Fibroblast of skin of right biceps (primary cell): Measurements from ENCODE around the gene ZDHHC11B.
A peak's percentile ranks its signal among the peaks of the same experiment; 100 is the strongest.
"Not testable (repeated sequence)": the region's sequence is repeated elsewhere in the genome, so short reads cannot be mapped to it uniquely, and the experiment has no call there.

Source experiments
- DNase-seq: peaks from one replicate; pipeline ENCODE4 v3.0.0-alpha.2; 2013

ZDHHC11B gene

DNA sequence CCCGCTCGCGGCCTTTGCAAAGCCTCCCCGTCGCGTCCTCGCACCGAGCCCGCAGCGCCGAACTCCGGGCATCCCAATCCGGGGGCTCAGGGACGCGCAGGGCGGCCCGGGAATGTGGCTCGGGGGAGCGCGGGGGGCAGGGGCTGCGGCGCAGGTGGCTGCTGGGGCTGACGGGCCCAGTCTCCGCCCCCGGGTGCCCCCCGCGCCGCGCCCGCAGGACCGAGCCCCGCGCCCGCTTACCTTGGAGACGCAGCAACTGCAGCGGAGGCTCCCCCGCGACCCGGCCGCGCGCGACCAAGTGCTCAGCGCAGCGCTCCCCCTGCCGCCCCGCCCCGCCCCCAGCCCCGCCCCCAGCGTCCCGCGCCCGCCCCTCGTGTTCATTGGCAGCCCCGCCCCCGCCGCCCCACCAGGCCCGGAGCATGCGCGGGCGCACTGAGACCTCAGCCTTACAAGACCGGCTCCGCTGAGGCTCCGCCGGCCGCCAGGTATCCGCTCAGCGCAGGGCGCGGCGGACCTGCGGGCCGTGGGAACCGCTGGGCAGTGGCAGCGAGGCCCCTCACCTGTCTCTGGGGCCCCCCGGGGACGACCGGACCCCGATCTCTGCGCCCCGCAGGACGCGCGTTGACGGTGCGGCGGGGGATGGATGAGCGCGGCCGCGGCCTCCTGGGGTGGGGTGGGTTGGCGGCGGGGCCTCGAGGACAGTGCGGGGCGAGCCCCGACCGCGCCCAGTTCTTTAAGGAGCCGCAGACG is at the start of gene ZDHHC11B:
TSS of gene ZDHHC11B (minus strand) at position 302 of the 750 bp plus-strand sequence. CDS start 17,810 bp downstream, outside the sequence.
- DNase-seq = peak; percentile 77

DNA sequence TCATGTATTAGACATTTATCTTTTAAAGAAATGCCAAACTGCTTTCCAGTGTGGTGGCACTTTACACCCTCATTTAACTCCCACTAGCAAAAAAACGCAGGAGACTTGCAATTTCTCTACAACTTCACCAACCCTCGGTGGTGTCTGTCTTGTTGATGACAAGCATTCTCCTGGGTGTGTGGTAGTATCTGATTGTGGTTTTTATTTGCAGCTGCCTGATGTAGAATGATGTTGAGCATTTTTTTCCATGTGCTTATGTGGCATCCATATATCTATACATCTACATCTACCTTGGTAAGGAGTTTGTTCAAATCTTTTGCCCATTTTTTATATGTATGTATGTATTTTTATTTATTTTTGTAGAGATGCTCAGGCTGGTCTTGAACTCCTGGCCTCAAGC is 49.5 kb upstream of the ZDHHC11B start:
- not testable (repeated sequence) for DNase-seq

GRCh38 chr5:828194-828593 is 43.7 kb upstream of the ZDHHC11B start:
- not testable (repeated sequence) for DNase-seq

- not testable (repeated sequence) for DNase-seq
These were observed 41.0 kb upstream of the ZDHHC11B start for GRCh38 chr5:825544-825943.

DNA sequence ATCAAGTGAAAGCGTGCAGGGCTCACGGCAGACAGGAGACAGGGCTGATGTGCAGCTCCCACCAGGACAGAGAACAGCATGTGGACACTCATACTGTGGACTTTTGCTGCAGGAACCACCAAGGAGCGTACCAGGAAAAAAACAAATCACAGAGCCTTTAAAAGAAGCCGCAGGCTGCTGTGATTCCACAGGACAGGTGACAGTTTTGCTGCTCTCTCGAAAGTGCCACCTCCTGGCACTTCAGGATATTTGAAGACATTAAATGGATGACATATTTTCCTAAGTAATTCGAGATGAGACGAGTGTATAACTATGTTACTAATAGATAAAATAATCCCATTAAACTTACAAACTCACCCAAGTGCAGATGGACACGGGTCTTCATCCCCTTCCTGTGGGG is 37.0 kb upstream of the ZDHHC11B start:
- DNase-seq = no peak

DNA sequence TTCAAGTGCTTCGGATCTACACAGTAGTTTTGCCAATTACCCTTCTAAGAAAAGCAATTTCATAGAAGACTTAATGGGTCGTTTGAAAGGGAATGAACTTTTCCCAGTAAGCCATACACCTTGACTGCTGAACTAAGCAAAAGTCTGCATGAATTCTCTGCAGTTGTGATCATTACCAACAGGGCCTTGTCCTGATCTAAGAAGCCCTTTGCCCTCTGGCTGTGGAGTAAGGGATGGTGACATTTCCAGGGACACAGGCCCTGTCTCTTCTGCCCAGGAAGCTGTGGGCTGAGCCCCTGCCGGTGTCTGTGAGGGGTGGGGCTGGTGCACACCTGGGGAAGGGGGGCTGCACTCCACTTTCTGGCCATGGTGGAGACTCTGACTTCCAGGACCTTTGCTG is 35.7 kb upstream of the ZDHHC11B start:
- no peak for DNase-seq

DNA sequence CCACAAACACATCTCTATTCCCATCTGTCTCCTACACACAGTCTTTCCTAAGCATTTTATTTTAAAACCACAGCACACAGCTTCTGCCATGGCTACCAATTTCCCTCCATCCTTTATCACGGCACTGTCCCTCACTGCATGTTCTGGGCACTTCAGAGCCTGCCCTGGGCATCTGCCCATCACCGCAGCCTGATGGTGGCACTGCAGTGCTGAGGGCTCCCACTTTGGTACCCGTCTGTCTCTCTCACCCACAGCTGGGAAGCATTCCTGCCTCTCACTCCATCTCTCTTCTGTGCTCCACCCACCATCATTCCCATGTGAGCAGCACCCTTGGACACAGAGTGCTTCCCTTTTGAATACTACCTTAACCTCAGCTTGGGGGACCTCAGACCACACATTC is 34.5 kb upstream of the ZDHHC11B start:
- DNase-seq = no peak

DNA sequence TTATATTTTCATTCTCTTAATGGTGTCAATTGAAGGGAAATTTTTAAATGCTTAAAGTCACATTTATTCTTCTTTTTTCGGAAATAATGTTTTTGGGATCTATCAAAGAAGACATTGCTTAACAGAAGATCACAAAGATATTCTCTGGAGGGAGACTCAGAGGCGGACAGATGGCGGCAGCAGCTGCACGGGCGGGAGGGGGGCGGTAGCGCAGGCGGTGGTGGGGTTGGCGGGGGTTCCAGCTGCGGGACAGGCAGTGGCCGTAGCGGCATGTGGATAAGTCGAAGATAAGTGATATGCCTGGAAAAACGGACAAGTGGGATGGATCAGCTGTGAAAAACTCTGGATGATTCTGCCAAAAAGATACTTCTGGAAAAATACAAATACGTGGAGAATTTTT is 31.6 kb upstream of the ZDHHC11B start:
- DNase-seq = no peak

- no peak for DNase-seq
These were observed 30.9 kb upstream of the ZDHHC11B start for GRCh38 chr5:815449-815848.

DNA sequence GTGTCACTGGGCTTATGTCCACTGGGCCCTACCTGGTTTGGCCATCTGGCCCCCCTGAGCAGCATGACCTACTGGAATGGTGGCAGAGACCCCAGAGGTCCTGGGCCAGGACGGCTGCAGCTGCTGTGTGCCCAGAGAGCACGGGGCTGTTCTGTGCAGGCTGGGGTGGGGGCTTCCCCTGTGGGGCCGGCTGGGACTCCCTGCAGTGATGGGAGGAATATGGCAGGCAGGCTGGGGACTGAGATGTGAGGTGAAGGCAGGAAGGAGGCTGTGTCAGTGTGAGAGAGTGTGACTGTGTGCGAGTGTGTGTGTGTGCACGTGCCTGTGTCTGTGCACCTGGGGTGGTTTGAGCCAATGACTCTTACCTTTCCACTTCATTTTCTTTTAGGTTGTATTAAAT is 29.0 kb upstream of the ZDHHC11B start:
- not testable (repeated sequence) for DNase-seq

GRCh38 chr5:811384-811783 is 26.9 kb upstream of the ZDHHC11B start:
- DNase-seq = not testable (repeated sequence)

GRCh38 chr5:807719-808514 is 23.4 kb upstream of the ZDHHC11B start:
- DNase-seq = not testable (repeated sequence)

DNA sequence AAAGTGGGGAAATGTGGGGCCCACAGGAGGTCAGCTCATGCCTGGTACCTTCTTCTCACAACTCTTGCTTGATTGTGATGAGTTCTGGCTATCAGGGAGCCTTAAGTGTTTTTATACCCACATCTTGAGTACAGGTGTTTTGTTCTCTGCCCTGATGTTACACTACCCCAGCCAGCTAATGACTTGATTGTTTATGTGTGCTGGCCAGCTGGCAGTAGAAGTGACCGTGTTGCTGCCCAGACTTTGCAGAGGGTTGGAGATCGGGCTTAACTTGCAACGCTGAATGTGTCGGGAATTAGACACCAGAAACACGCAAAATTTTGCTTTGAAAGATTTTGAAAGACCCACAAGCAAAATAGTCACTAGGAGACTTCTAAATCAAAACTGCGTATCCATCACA is 16.9 kb upstream of the ZDHHC11B start:
- no peak for DNase-seq

GRCh38 chr5:801055-801454 is 16.5 kb upstream of the ZDHHC11B start:
- DNase-seq = not testable (repeated sequence)

DNA sequence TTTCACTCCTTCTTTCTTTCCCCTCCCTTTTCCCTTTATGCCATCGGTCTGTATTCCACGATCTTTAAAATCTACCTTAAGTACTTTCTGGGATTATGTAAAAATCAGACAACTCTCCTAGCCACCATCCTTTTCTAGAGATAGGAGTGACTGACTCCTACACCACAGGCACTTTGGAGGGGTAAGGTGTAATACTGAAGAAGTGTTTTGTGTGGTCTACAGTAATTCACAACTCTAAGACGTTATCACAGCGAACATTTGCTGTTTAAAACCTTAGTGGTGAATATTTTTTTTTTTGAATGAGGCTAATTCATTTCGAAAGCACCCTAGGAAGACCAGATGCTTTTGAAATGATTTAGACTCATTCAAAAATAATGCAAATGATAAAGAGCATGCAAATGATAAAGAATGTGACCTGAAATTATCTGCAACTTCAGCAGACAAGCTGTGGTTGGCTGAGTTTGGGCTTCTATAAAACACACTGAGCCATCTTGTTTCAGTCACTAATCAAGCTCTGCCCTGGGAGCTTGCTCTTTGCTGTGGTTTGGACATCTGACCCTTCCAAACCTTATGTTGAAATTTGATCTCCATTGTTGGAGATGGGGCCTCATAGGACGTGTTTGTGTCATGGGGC is 14.1 kb upstream of the ZDHHC11B start:
- not testable (repeated sequence) for DNase-seq

- not testable (repeated sequence) for DNase-seq
These were observed 13.5 kb upstream of the ZDHHC11B start for GRCh38 chr5:797986-798385.

- DNase-seq = not testable (repeated sequence)
These were observed 11.3 kb upstream of the ZDHHC11B start for GRCh38 chr5:795873-796272.

DNA sequence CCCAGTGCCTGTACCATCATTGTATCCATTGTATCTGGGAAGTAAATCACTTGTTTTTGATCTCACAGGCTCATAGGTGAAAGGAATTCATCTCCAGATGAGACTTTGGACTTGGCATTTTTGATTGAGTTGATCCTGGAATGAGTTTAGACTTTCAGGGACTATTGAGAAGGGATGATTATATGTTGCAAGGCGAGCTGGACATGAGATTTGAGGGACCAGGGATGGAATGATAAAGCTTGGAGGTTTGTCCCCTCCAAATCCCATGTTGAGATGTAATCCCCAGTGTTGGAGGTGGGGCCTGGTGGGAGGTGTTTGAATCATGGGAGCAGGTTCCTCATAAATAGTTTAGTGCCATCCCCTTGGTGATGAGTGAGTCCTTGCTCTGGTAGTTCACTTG is 10.4 kb upstream of the ZDHHC11B start:
- not testable (repeated sequence) for DNase-seq

GRCh38 chr5:788703-789102 is 4.2 kb upstream of the ZDHHC11B start:
- not testable (repeated sequence) for DNase-seq

- DNase-seq = not testable (repeated sequence)
These were observed 3.3 kb upstream of the ZDHHC11B start for GRCh38 chr5:787857-788233.

DNA sequence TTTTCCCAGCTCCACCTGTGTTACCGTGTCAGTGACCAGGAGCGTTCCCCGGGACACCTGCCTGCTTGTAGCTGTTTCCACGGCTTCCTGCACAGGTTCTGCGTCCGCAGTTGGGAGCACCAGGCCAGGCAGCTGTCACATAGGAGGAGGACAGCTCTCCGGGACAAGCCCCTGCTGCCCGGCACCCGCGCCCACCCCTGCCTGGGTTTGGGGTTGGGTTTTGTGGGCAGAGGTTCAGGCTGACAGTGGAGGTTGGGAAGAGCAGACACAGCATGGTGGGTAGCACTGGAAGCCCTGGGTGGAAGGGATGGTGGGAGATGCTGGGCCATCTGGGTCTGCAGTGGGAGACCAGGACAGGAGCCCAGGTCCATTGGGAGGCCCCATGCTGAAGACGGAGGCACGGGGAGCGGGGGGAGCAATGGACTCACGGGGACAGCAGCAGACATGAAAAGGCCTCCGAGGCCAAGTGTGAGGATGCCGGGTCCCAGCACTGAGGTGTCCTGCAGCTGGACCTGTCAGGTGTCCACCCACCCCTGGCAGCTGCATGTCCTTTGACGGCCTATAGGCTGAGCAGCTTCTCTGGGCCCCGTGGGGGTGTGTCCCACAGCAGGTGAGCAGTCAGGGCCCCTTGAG is 2.8 kb upstream of the ZDHHC11B start:
- DNase-seq = not testable (repeated sequence)

- not testable (repeated sequence) for DNase-seq
These were observed 714 bp upstream of the ZDHHC11B start for GRCh38 chr5:785181-785705.
